Measurements from ENCODE around the gene VMP1.
"Not testable (repeated sequence)": the region's sequence is repeated elsewhere in the genome, so short reads cannot be mapped to it uniquely, and the experiment has no call there.

Gene VMP1

GRCh38 chr17:59763861-59764260 is 56.4 kb downstream of the VMP1 start:
- ATAC-seq (replicated peaks) (no peak), DNase-seq (no peak)
- H3K27me3 Mint-ChIP-seq = no peaks in the 10 kb centered on the region
- peaks cover 4 to 6% of the 10 kb centered on the region in 2 donors for H3K9me3 Mint-ChIP-seq
- no peak overlapping the region for H3K4me3 Mint-ChIP-seq
- peak overlapping the region; percentile 82 for H3K27ac Mint-ChIP-seq
- H3K4me1 Mint-ChIP-seq = peaks cover 20 to 53% of the 10 kb centered on the region in 2 donors
- peaks cover 35 to 51% of the 10 kb centered on the region in 2 donors for H3K36me3 Mint-ChIP-seq

- Mint-ChIP-seq H3K27me3 (no peaks in the 10 kb centered on the region), H3K27ac (peak overlapping the region; percentile 82), H3K4me1 (peaks cover 20 to 52% of the 10 kb centered on the region in 2 donors), H3K36me3 (peaks cover 34 to 47% of the 10 kb centered on the region in 2 donors), H3K9me3 (peaks cover 4 to 5% of the 10 kb centered on the region in 2 donors), H3K4me3 (no peak overlapping the region)
- ATAC-seq (replicated peaks) = no peak
- no peak for DNase-seq
Observed at GRCh38 chr17:59764292-59764741, 56.9 kb downstream of the VMP1 start.

- Mint-ChIP-seq H3K36me3 (peaks cover 28 to 40% of the 10 kb centered on the region in 2 donors), H3K4me1 (peaks cover 16 to 46% of the 10 kb centered on the region in 2 donors), H3K27me3 (no peaks in the 10 kb centered on the region), H3K9me3 (no peaks in the 10 kb centered on the region), H3K27ac (peak overlapping the region; percentile 87), H3K4me3 (no peak overlapping the region)
- no peak for DNase-seq
- no peak for ATAC-seq (replicated peaks)
Observed at GRCh38 chr17:59765038-59765437, 57.6 kb downstream of the VMP1 start.

GRCh38 chr17:59766491-59766890 is 59.0 kb downstream of the VMP1 start:
- Mint-ChIP-seq H3K36me3 (peaks cover 28% of the 10 kb centered on the region in 2 donors), H3K27me3 (no peaks in the 10 kb centered on the region), H3K4me1 (peaks cover 12 to 35% of the 10 kb centered on the region in 2 donors), H3K9me3 (no peaks in the 10 kb centered on the region), H3K4me3 (no peak overlapping the region), H3K27ac (peak overlapping the region; percentile 47)
- no peak for DNase-seq
- ATAC-seq (replicated peaks) = no peak

- ATAC-seq (replicated peaks) (no peak), DNase-seq (no peak)
- Mint-ChIP-seq H3K27ac (no peak overlapping the region), H3K36me3 (peaks cover 28 to 29% of the 10 kb centered on the region in 2 donors), H3K4me1 (peaks cover 7 to 29% of the 10 kb centered on the region in 2 donors), H3K4me3 (no peak overlapping the region), H3K27me3 (no peaks in the 10 kb centered on the region), H3K9me3 (no peaks in the 10 kb centered on the region)
Observed at GRCh38 chr17:59767176-59767575, 59.7 kb downstream of the VMP1 start.

- DNase-seq (no peak), ATAC-seq (replicated peaks) (peak; percentile 38 to 39)
- Mint-ChIP-seq H3K27me3 (no peaks in the 10 kb centered on the region), H3K27ac (peak overlapping the region; percentile 59), H3K9me3 (no peaks in the 10 kb centered on the region), H3K4me1 (peaks cover 5 to 18% of the 10 kb centered on the region in 2 donors), H3K36me3 (peaks cover 33 to 36% of the 10 kb centered on the region in 2 donors), H3K4me3 (no peak overlapping the region)
Observed at GRCh38 chr17:59769887-59770286, 62.4 kb downstream of the VMP1 start.

GRCh38 chr17:59771093-59771492 is 63.6 kb downstream of the VMP1 start:
- Mint-ChIP-seq H3K4me3 (no peak overlapping the region), H3K4me1 (peaks cover 0 to 11% of the 10 kb centered on the region in 2 donors), H3K9me3 (no peaks in the 10 kb centered on the region), H3K27me3 (no peaks in the 10 kb centered on the region), H3K27ac (peak overlapping the region; percentile 25), H3K36me3 (peaks cover 32 to 36% of the 10 kb centered on the region in 2 donors)
- ATAC-seq (replicated peaks) (no peak), DNase-seq (no peak)

GRCh38 chr17:59775786-59776350 is 68.4 kb downstream of the VMP1 start:
- DNase-seq (no peak), ATAC-seq (replicated peaks) (no peak)
- H3K4me3 Mint-ChIP-seq = no peak overlapping the region
- H3K4me1 Mint-ChIP-seq = peaks cover 12 to 27% of the 10 kb centered on the region in 2 donors
- H3K9me3 Mint-ChIP-seq = peaks cover 3 to 4% of the 10 kb centered on the region in 2 donors
- H3K27ac Mint-ChIP-seq = no peak overlapping the region
- no peaks in the 10 kb centered on the region for H3K27me3 Mint-ChIP-seq
- H3K36me3 Mint-ChIP-seq = peaks cover 48 to 60% of the 10 kb centered on the region in 2 donors

GRCh38 chr17:59776577-59776976 is 69.1 kb downstream of the VMP1 start:
- Mint-ChIP-seq H3K27me3 (no peaks in the 10 kb centered on the region), H3K4me3 (no peak overlapping the region), H3K4me1 (peaks cover 12 to 27% of the 10 kb centered on the region in 2 donors), H3K27ac (peak overlapping the region; percentile 75), H3K36me3 (peaks cover 50 to 62% of the 10 kb centered on the region in 2 donors), H3K9me3 (peaks cover 3 to 4% of the 10 kb centered on the region in 2 donors)
- DNase-seq (no peak), ATAC-seq (replicated peaks) (no peak)

GRCh38 chr17:59777033-59777432 is 69.6 kb downstream of the VMP1 start:
- Mint-ChIP-seq H3K9me3 (peaks cover 3 to 4% of the 10 kb centered on the region in 2 donors), H3K27me3 (no peaks in the 10 kb centered on the region), H3K27ac (peak overlapping the region; percentile 75), H3K36me3 (peaks cover 47 to 59% of the 10 kb centered on the region in 2 donors), H3K4me3 (peak overlapping the region in 1 of 2 donors; percentile 7), H3K4me1 (peaks cover 12 to 27% of the 10 kb centered on the region in 2 donors)
- DNase-seq (no peak), ATAC-seq (replicated peaks) (peak; percentile 18 to 33)

- no peaks in the 10 kb centered on the region for H3K27me3 Mint-ChIP-seq
- no peak for ATAC-seq (replicated peaks)
Observed at GRCh38 chr17:59778996-59779395, 71.5 kb downstream of the VMP1 start.

GRCh38 chr17:59779521-59779920 is 72.1 kb downstream of the VMP1 start:
- peaks cover 53 to 74% of the 10 kb centered on the region in 2 donors for H3K36me3 Mint-ChIP-seq
- H3K27me3 Mint-ChIP-seq = no peaks in the 10 kb centered on the region
- H3K4me3 Mint-ChIP-seq = no peak overlapping the region
- DNase-seq (no peak), ATAC-seq (replicated peaks) (no peak)
- peaks cover 3 to 4% of the 10 kb centered on the region in 2 donors for H3K9me3 Mint-ChIP-seq
- H3K27ac Mint-ChIP-seq = peak overlapping the region; percentile 90
- H3K4me1 Mint-ChIP-seq = peaks cover 25 to 47% of the 10 kb centered on the region in 2 donors

More at GRCh38 chr17:59778996-59779395, 71.5 kb downstream of the VMP1 start:
- H3K9me3 Mint-ChIP-seq = peaks cover 3 to 4% of the 10 kb centered on the region in 2 donors
- no peak for DNase-seq
- H3K36me3 Mint-ChIP-seq = peaks cover 52 to 69% of the 10 kb centered on the region in 2 donors
- H3K4me1 Mint-ChIP-seq = peaks cover 21 to 42% of the 10 kb centered on the region in 2 donors
- no peak overlapping the region for H3K4me3 Mint-ChIP-seq
- peak overlapping the region; percentile 90 for H3K27ac Mint-ChIP-seq

GRCh38 chr17:59780548-59780947 is 73.1 kb downstream of the VMP1 start:
- not testable (repeated sequence) for H3K4me3 Mint-ChIP-seq; ATAC-seq (replicated peaks); H3K27ac Mint-ChIP-seq; DNase-seq; H3K27me3 Mint-ChIP-seq; H3K9me3 Mint-ChIP-seq
- Mint-ChIP-seq H3K4me1 (peaks cover 25 to 48% of the 10 kb centered on the region in 2 donors), H3K36me3 (peaks cover 49 to 71% of the 10 kb centered on the region in 2 donors)

GRCh38 chr17:59783221-59784047 is 76.0 kb downstream of the VMP1 start:
- peaks cover 29 to 56% of the 10 kb centered on the region in 2 donors for H3K4me1 Mint-ChIP-seq
- peak overlapping the region; percentile 96 for H3K27ac Mint-ChIP-seq
- peak overlapping the region; percentile 54 to 59 for H3K4me3 Mint-ChIP-seq
- DNase-seq = no peak
- ATAC-seq (replicated peaks) = no peak
- H3K9me3 Mint-ChIP-seq = no peaks in the 10 kb centered on the region
- H3K36me3 Mint-ChIP-seq = peaks cover 32 to 51% of the 10 kb centered on the region in 2 donors
- H3K27me3 Mint-ChIP-seq = no peaks in the 10 kb centered on the region

All from stimulated activated naive B cell treated with anti-CD40 and anti-IgM and Interleukin-4, amounts not matched to agents 10 μg/mL and 1 μg/mL and 100 μg/mL, for 72 hours (primary cell).